GM06990 (cell line): Measurements from ENCODE around the gene GJB5.

Experiments used
- DNase-seq: peaks from one replicate; pipeline ENCODE4 v3.0.0-alpha.2; 2011; ENCODE audit not compliant: insufficient read length; ENCODE audit errors: extremely low read depth
- H3K27me3 ChIP-seq: replicated peaks from 2 replicates; pipeline ENCODE4 v1.6.0; 2011; ENCODE audit warnings: low read length; ENCODE audit not compliant: control insufficient read depth, insufficient read depth
- H3K36me3 ChIP-seq: 2 replicates; pipeline ENCODE4 v1.5.1; 2011; ENCODE audit warnings: low read length; ENCODE audit not compliant: control insufficient read depth, insufficient read depth
- H3K4me3 ChIP-seq: replicated peaks from 2 replicates; pipeline ENCODE4 v1.5.1; 2011; ENCODE audit warnings: low read depth, mild to moderate bottlenecking, control low read depth, low read length
- TF ChIP-seq, protein P1 (sequence below): IDR thresholded peaks from 2 replicates; pipeline ENCODE4 v1.5.1; 2011; ENCODE audit warnings: low read length, control low read depth, mild to moderate bottlenecking, inconsistent platforms; ENCODE audit not compliant: insufficient read depth, poor library complexity, severe bottlenecking

Gene GJB5

GRCh38 chr1:34794001-34794789, 39.3 kb downstream of the GJB5 start:
- DNase-seq = no peak
- Histone ChIP-seq H3K27me3 (peaks cover 2% of the 10 kb centered on the region), H3K4me3 (no peak overlapping the region), H3K36me3 (no peaks in the 10 kb centered on the region)
- TF ChIP-seq, protein P1, sequence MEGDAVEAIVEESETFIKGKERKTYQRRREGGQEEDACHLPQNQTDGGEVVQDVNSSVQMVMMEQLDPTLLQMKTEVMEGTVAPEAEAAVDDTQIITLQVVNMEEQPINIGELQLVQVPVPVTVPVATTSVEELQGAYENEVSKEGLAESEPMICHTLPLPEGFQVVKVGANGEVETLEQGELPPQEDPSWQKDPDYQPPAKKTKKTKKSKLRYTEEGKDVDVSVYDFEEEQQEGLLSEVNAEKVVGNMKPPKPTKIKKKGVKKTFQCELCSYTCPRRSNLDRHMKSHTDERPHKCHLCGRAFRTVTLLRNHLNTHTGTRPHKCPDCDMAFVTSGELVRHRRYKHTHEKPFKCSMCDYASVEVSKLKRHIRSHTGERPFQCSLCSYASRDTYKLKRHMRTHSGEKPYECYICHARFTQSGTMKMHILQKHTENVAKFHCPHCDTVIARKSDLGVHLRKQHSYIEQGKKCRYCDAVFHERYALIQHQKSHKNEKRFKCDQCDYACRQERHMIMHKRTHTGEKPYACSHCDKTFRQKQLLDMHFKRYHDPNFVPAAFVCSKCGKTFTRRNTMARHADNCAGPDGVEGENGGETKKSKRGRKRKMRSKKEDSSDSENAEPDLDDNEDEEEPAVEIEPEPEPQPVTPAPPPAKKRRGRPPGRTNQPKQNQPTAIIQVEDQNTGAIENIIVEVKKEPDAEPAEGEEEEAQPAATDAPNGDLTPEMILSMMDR = no peak

DNA sequence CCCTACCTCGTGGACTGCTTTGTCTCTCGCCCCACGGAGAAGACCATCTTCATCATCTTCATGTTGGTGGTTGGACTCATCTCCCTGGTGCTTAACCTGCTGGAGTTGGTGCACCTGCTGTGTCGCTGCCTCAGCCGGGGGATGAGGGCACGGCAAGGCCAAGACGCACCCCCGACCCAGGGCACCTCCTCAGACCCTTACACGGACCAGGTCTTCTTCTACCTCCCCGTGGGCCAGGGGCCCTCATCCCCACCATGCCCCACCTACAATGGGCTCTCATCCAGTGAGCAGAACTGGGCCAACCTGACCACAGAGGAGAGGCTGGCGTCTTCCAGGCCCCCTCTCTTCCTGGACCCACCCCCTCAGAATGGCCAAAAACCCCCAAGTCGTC, 39.9 kb downstream of the GJB5 start:
- TF ChIP-seq, protein P1 = no peak
- H3K4me3 ChIP-seq = no peak overlapping the region
- H3K36me3 ChIP-seq = no peaks in the 10 kb centered on the region
- peaks cover 2% of the 10 kb centered on the region for H3K27me3 ChIP-seq
- DNase-seq = no peak

DNA sequence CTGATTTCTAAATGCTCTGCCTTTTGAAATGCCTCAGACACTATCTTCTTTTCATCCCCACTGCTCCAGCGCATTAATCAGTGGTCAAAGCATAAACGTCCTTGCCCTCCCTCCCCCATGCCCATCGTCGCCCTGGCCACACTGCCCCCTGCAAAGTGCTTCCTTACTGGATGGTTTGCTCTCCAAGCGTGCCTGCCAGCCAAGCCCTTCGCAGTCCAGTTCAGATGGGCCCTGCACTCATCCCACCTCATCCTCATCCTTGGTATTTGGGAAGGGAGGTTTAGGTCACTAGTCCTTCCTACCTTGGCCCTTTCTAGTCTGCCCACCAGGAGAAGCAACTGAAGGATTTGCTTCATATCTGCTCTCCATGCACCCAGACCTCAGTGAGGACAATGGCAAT, 41.1 kb downstream of the GJB5 start:
- DNase-seq = no peak
- H3K27me3 ChIP-seq = peaks cover 2% of the 10 kb centered on the region
- TF ChIP-seq, protein P1 = no peak
- H3K4me3 ChIP-seq = no peak overlapping the region
- no peaks in the 10 kb centered on the region for H3K36me3 ChIP-seq

DNA sequence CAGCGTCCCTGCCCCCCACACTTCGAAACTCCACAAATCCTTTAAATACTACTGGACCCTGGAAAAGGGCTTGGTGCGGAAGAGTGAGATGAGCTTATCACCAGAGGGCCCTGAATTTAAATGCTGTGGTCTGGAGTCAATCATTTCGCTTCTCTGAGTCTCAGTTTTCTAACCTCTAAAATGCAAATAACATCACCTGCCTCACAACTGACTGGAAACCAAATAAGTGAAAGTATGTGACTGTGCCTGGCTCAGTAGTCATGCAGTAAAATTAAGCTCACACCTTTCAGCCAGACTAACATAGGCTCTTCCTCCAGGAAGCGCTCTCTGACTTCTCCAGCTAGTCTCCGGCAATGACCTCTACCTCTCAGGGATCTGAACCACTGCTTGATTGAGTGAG, 42.1 kb downstream of the GJB5 start:
- H3K4me3 ChIP-seq = no peak overlapping the region
- H3K36me3 ChIP-seq = no peaks in the 10 kb centered on the region
- H3K27me3 ChIP-seq = peaks cover 2% of the 10 kb centered on the region
- no peak for DNase-seq
- TF ChIP-seq, protein P1 = no peak

- Histone ChIP-seq H3K27me3 (no peaks in the 10 kb centered on the region; the same call in 1 of the 2 replicates), H3K36me3 (no peaks in the 10 kb centered on the region), H3K4me3 (no peak overlapping the region)
- TF ChIP-seq, protein P1 = no peak
- DNase-seq = no peak
Measured at GRCh38 chr1:34800214-34800613, 45.4 kb downstream of the GJB5 start.

GRCh38 chr1:34803770-34804169, 48.9 kb downstream of the GJB5 start:
- Histone ChIP-seq H3K4me3 (no peak overlapping the region), H3K36me3 (no peaks in the 10 kb centered on the region), H3K27me3 (no peaks in the 10 kb centered on the region; the same call in none of the 2 replicates)
- no peak for DNase-seq
- TF ChIP-seq, protein P1 = no peak
